ENCODE measurements around the gene UBXN11. TPM values are rescaled to one million over a fixed set of nuclear protein-coding genes. Genes with fewer than 3 reads are reported as not detected.
A peak's percentile ranks its signal among the peaks of the same experiment; 100 is the strongest.

Gene UBXN11
- polyA plus RNA-seq, 1 of the 3 experiments (the other 2 are of a cell fraction): 30.6 TPM

DNA sequence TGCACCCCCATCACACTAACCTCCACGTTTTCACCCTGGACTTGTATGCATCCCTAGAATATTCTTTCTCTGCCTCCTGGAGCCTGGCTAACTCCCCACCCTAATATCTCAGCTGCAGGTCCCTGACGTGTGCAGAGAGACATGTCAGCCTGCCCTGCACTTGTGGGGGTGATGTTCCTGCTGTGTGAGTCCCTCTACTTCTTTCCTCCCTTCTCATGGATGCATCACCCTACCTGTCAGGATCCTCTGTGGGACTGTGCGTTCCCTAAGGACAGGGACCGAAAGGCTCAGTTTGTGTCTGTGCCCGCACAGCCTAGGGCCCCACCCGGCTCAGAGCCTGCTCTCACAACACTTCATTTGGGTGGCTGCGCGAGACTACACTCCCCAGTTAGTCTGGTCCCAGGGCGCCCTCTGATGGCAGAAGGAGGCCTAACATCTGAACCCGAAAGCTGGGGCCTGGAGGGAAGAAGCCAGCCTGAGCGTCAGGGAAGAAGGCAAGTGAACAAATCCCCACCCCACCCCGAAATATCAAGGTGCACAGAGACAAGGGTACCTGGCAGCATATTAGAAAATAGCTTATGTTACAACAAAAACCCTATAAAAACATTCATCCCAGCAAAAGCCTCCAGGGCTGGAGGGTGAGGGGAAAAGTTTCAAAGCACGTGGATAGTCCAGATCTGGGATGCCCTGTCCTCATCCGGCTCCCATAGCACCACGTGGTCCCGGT lies 15.0 kb upstream of the UBXN11 start (continued):
- TF ChIP-seq, protein P1, sequence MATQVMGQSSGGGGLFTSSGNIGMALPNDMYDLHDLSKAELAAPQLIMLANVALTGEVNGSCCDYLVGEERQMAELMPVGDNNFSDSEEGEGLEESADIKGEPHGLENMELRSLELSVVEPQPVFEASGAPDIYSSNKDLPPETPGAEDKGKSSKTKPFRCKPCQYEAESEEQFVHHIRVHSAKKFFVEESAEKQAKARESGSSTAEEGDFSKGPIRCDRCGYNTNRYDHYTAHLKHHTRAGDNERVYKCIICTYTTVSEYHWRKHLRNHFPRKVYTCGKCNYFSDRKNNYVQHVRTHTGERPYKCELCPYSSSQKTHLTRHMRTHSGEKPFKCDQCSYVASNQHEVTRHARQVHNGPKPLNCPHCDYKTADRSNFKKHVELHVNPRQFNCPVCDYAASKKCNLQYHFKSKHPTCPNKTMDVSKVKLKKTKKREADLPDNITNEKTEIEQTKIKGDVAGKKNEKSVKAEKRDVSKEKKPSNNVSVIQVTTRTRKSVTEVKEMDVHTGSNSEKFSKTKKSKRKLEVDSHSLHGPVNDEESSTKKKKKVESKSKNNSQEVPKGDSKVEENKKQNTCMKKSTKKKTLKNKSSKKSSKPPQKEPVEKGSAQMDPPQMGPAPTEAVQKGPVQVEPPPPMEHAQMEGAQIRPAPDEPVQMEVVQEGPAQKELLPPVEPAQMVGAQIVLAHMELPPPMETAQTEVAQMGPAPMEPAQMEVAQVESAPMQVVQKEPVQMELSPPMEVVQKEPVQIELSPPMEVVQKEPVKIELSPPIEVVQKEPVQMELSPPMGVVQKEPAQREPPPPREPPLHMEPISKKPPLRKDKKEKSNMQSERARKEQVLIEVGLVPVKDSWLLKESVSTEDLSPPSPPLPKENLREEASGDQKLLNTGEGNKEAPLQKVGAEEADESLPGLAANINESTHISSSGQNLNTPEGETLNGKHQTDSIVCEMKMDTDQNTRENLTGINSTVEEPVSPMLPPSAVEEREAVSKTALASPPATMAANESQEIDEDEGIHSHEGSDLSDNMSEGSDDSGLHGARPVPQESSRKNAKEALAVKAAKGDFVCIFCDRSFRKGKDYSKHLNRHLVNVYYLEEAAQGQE (IDR thresholded peaks at IDR 0.05; ENCODE audit: low read depth, low read length): no peak
- TF ChIP-seq RXRA (IDR thresholded peaks at IDR 0.05; ENCODE audit: borderline replicate concordance, low read depth) (no peak), SMC3 (IDR thresholded peaks at IDR 0.05; ENCODE audit: low read depth, low read length) (peak; percentile 89)

DNA sequence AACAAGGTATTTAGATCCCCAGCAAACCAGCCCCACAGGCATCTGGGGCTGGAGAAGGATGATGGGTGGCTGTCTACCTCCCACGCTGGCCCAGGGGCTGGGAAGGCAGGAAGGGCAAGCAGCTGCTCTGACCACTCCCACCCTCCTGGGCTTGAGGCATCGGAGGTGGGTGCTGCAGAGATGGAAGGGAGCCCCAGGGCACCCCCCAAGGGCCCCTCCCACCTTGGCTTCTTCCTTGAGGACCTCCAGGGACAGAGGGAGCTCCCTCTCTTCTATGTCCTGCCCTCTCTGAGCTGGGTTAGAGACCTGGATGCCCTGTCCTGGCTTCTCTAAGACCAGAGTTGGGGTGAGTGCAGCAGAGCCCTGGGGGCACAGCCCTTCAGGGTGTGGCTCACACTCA lies 14.5 kb upstream of the UBXN11 start:
- Histone ChIP-seq H3K27me3 (ENCODE audit: insufficient read depth) (no peaks in the 10 kb centered on the region), H2AFZ (ENCODE audit: low read depth) (no peak overlapping the region), H3K4me3 (ENCODE audit: low read depth in 2 of 2, low read length in 1 of 2) (no peak overlapping the region), H3K9me2 (no peaks in the 10 kb centered on the region), H4K20me1 (ENCODE audit: insufficient read depth) (no peaks in the 10 kb centered on the region), H3K9ac (no peak overlapping the region), H3K9me3 (no peaks in the 10 kb centered on the region), H3K4me2 (no peak overlapping the region), H3K36me3 (replicated peaks in 1 of 2; ENCODE audit: control insufficient read depth in 1 of 2, insufficient read depth in 2 of 2, low read length in 1 of 2) (no peaks in the 10 kb centered on the region), H3K27ac (ENCODE audit: low read depth in 2 of 2, low read length in 1 of 2) (no peak overlapping the region), H3K4me1 (ENCODE audit: control insufficient read depth in 1 of 2, insufficient read depth in 2 of 2, low read depth in 1 of 2, low read length in 1 of 2) (peaks cover 0 to 3% of the 10 kb centered on the region in 2 experiments; a peak in 1 of 4 replicates), H3F3A (replicated peaks; ENCODE audit: insufficient read depth) (no peaks in the 10 kb centered on the region), H3K79me2 (ENCODE audit: insufficient read depth) (no peaks in the 10 kb centered on the region)
- CTCF ChIA-PET: interaction anchor here (0.6 to 10.4 kb wide), 25 partner anchors 10 to 220 kb away, joined by 3 to 213 read pairs (median 8); partner anchors contain the start of genes CEP85, CRYBG2, SH3BGRL3 and UBXN11
- POLR2A ChIA-PET: interaction anchor here (1.3 kb wide), 1 partner anchor 150 kb away, joined by 3 read pairs; no protein-coding TSS in a partner anchor
- WGBS (ENCODE audit: low lambda C conversion rate): no CpG with 5 or more reads among the region's 2 CpGs
- TF ChIP-seq NFIC (IDR thresholded peaks at IDR 0.05; ENCODE audit: borderline replicate concordance): no peak
- TF ChIP-seq TAF1 (IDR thresholded peaks at IDR 0.05; ENCODE audit: borderline replicate concordance, low read depth, low read length): no peak
- TF ChIP-seq, protein P2, sequence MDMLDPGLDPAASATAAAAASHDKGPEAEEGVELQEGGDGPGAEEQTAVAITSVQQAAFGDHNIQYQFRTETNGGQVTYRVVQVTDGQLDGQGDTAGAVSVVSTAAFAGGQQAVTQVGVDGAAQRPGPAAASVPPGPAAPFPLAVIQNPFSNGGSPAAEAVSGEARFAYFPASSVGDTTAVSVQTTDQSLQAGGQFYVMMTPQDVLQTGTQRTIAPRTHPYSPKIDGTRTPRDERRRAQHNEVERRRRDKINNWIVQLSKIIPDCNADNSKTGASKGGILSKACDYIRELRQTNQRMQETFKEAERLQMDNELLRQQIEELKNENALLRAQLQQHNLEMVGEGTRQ (IDR thresholded peaks at IDR 0.05; ENCODE audit: borderline replicate concordance, low read depth, low read length): no peak
- TF ChIP-seq, protein P3, sequence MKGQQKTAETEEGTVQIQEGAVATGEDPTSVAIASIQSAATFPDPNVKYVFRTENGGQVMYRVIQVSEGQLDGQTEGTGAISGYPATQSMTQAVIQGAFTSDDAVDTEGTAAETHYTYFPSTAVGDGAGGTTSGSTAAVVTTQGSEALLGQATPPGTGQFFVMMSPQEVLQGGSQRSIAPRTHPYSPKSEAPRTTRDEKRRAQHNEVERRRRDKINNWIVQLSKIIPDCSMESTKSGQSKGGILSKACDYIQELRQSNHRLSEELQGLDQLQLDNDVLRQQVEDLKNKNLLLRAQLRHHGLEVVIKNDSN (IDR thresholded peaks at IDR 0.05; ENCODE audit: borderline replicate concordance, low read depth): no peak
- TF ChIP-seq JUND (IDR thresholded peaks at IDR 0.05): no peak
- TF ChIP-seq NRF1 (IDR thresholded peaks at IDR 0.05; ENCODE audit: low read depth, low read length): no peak
- no peak for TF ChIP-seq RFX5 (IDR thresholded peaks at IDR 0.05; ENCODE audit: low read length)
- no peak for TF ChIP-seq SIN3A (IDR thresholded peaks at IDR 0.05; ENCODE audit: borderline replicate concordance, low read depth, low read length)
- no peak for TF ChIP-seq YY1 (IDR thresholded peaks at IDR 0.05; ENCODE audit: low read depth)
- TF ChIP-seq, protein P4, sequence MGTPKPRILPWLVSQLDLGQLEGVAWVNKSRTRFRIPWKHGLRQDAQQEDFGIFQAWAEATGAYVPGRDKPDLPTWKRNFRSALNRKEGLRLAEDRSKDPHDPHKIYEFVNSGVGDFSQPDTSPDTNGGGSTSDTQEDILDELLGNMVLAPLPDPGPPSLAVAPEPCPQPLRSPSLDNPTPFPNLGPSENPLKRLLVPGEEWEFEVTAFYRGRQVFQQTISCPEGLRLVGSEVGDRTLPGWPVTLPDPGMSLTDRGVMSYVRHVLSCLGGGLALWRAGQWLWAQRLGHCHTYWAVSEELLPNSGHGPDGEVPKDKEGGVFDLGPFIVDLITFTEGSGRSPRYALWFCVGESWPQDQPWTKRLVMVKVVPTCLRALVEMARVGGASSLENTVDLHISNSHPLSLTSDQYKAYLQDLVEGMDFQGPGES (IDR thresholded peaks at IDR 0.05; ENCODE audit: low read depth, low read length): no peak
- no peak for TF ChIP-seq SMC3 (IDR thresholded peaks at IDR 0.05; ENCODE audit: low read depth, low read length)
- no peak for TF ChIP-seq FOXM1 (IDR thresholded peaks at IDR 0.05; ENCODE audit: low read depth)
- TF ChIP-seq GABPA (IDR thresholded peaks at IDR 0.05; ENCODE audit: low read depth): no peak
- no peak for TF ChIP-seq FOSL2 (IDR thresholded peaks at IDR 0.05; ENCODE audit: borderline replicate concordance, low read depth)
- no peak for DNase-seq
